Measurements from ENCODE around the gene NCBP3.

- TF ChIP-seq GATA2 (IDR thresholded peaks at IDR 0.05; ENCODE audit: low read depth, low read length) (no peak), GATA3 (IDR thresholded peaks at IDR 0.05; ENCODE audit: low read depth, low read length) (no peak)
These were observed 43.4 kb downstream of the NCBP3 start for GRCh38 chr17:3802461-3803307.
